Heart left ventricle (tissue), 13 donors: ENCODE results near the gene DLX5.

ENCODE experiments used
- CTCF ChIP-seq, 12 donors: fragments of 200-600 bp; sonication (generic) in 4 of 12; IDR thresholded peaks; one replicate each; pipeline versions ENCODE4 v1.5.0 to v1.8.0; 2018 to 2022; ENCODE audit warnings: antibody characterized with exemption in 12 of 12, mild to moderate bottlenecking in 5 of 12
- POLR2A ChIP-seq, 2 donors: fragments of 450-650 bp; IDR thresholded peaks; one replicate each; pipeline ENCODE4 v1.6.1; 2017; ENCODE audit warnings: antibody characterized with exemption in 2 of 2, mild to moderate bottlenecking in 2 of 2, moderate library complexity in 2 of 2
- donor health status: ischemic (EF 13 %, LVEDD 7.1; RV severe dilation, severe dysfunction).
- donor health status: DM: no; HTN: yes; CAD: no.
- donor health status: DM: no; HTN: no; CAD: no.
- donor health status: ischemic (EF 25% LVEDD 6.9; RV normal size, moderate dysfunction).
- donor health status: ischemic (EF 25% LVEDD 5.7; RV mildly dilated, moderate dysfunction).
- donor health status: ischemic (EF 35%, LVEDD 5.7; RV mildly dilated, moderate dysfunction).
- donor health status: nonischemic (EF 11% LVEDD 7.7; RV severe dilation, severe dysfunction).
- donor health status: DM: yes; HTN: yes; CAD: no.
- donor health status: PGD.
- donor health status: ischemic (EF 29% LVEDD 5.4; RV normal size, mild dysfunction).
- donor health status: nonischemic (EF 23%, LVEDD 6.1; RV moderate dilation, normal function).

GRCh38 chr7:97001221-97001620, 23.4 kb downstream of the DLX5 start:
- TF ChIP-seq CTCF (IDR thresholded peaks at IDR 0.05) (no peak), POLR2A (IDR thresholded peaks at IDR 0.05) (no peak)
